Measurements from ENCODE around the gene MREG.
"Not testable (repeated sequence)": the region's sequence is repeated elsewhere in the genome, so short reads cannot be mapped to it uniquely, and the experiment has no call there.

MREG gene

GRCh38 chr2:215988556-215989207 lies 24.7 kb downstream of the MREG start:
- DNase-seq = not testable (repeated sequence)

GRCh38 chr2:215985257-215985656 lies 28.1 kb downstream of the MREG start:
- no peak for DNase-seq

GRCh38 chr2:215984661-215985060 lies 28.7 kb downstream of the MREG start:
- DNase-seq = no peak

GRCh38 chr2:215983581-215984351 lies 29.6 kb downstream of the MREG start:
- no peak for DNase-seq

GRCh38 chr2:215982465-215982875 lies 30.9 kb downstream of the MREG start:
- DNase-seq = no peak

GRCh38 chr2:215981115-215981514 lies 32.2 kb downstream of the MREG start:
- DNase-seq = no peak

GRCh38 chr2:215979620-215980019 lies 33.7 kb downstream of the MREG start:
- DNase-seq = no peak

GRCh38 chr2:215974700-215975429 lies 38.5 kb downstream of the MREG start:
- DNase-seq = no peak

GRCh38 chr2:215973954-215974699 lies 39.2 kb downstream of the MREG start:
- DNase-seq = no peak

- no peak for DNase-seq
Observed at GRCh38 chr2:215973145-215973792, 40.1 kb downstream of the MREG start.

- no peak for DNase-seq
Observed at GRCh38 chr2:215971671-215972070, 41.7 kb downstream of the MREG start.

GRCh38 chr2:215970894-215971293 lies 42.5 kb downstream of the MREG start:
- DNase-seq = not testable (repeated sequence)

- DNase-seq = no peak
Observed at GRCh38 chr2:215970425-215970824, 42.9 kb downstream of the MREG start.

GRCh38 chr2:215969131-215969841 lies 44.1 kb downstream of the MREG start:
- no peak for DNase-seq

GRCh38 chr2:215968499-215968898 lies 44.9 kb downstream of the MREG start:
- DNase-seq = no peak

- DNase-seq = no peak
Observed at GRCh38 chr2:215967590-215968378, 45.6 kb downstream of the MREG start.

- no peak for DNase-seq
Observed at GRCh38 chr2:215966951-215967350, 46.4 kb downstream of the MREG start.

GRCh38 chr2:215966274-215966673 lies 47.1 kb downstream of the MREG start:
- no peak for DNase-seq

GRCh38 chr2:215965532-215966165 lies 47.7 kb downstream of the MREG start:
- DNase-seq = no peak

- DNase-seq = no peak
Observed at GRCh38 chr2:215961981-215962380, 51.4 kb downstream of the MREG start.

GRCh38 chr2:215958257-215958656 lies 55.1 kb downstream of the MREG start:
- DNase-seq = no peak
